H9 (cell line): ENCODE results near the gene PYGB. TPM values are rescaled to one million over a fixed set of nuclear protein-coding genes. Genes with fewer than 3 reads are reported as not detected.

Experiments used
- DNase-seq: peaks from one replicate; pipeline ENCODE4 v3.0.0-alpha.2; 2017
- H2AFZ ChIP-seq: one replicate; pipeline ENCODE4 v1.6.1; 2013; ENCODE audit warnings: mild to moderate bottlenecking, low read length, control low read depth, moderate library complexity
- H2AK5ac ChIP-seq: 2 replicates; pipeline ENCODE4 v1.6.1; 2013; ENCODE audit warnings: low read length, control low read depth, mixed read lengths; ENCODE audit not compliant: insufficient read length
- H2BK120ac ChIP-seq: one replicate; pipeline ENCODE4 v1.6.1; 2013; ENCODE audit warnings: low read depth, mild to moderate bottlenecking, low read length, control low read depth, inconsistent platforms; ENCODE audit not compliant: poor library complexity, severe bottlenecking
- H2BK12ac ChIP-seq: 2 replicates; pipeline ENCODE4 v1.6.1; 2013; ENCODE audit warnings: low read length, control low read depth, mixed read lengths, low read depth; ENCODE audit not compliant: insufficient read length
- H2BK15ac ChIP-seq: 2 replicates; pipeline ENCODE4 v1.6.1; 2013; ENCODE audit warnings: low read depth, low read length, control low read depth
- H2BK20ac ChIP-seq: one replicate; pipeline ENCODE4 v1.6.1; 2013; ENCODE audit warnings: low read depth, mild to moderate bottlenecking, low read length, control low read depth, inconsistent platforms; ENCODE audit not compliant: poor library complexity, severe bottlenecking
- H2BK5ac ChIP-seq: 2 replicates; pipeline ENCODE4 v1.6.1; 2013; ENCODE audit warnings: low read length, control low read depth, mixed read lengths; ENCODE audit not compliant: insufficient read length
- H3K14ac ChIP-seq: 2 replicates; pipeline ENCODE4 v1.6.1; 2013; ENCODE audit warnings: low read length, control low read depth; ENCODE audit not compliant: insufficient read depth
- H3K18ac ChIP-seq: 2 replicates; pipeline ENCODE4 v1.6.1; 2013; ENCODE audit warnings: low read depth, mild to moderate bottlenecking, mixed read lengths, low read length, control low read depth; ENCODE audit not compliant: insufficient read length
- H3K23ac ChIP-seq: 2 replicates; pipeline ENCODE4 v1.6.1; 2013; ENCODE audit warnings: low read length, control low read depth, mixed read lengths, low read depth; ENCODE audit not compliant: insufficient read length
- H3K23me2 ChIP-seq: 2 replicates; pipeline ENCODE4 v1.6.1; 2013; ENCODE audit warnings: low read depth, mild to moderate bottlenecking, mixed read lengths, low read length, control low read depth; ENCODE audit not compliant: insufficient read length, poor library complexity, severe bottlenecking
- H3K27ac ChIP-seq: 2 replicates; pipeline ENCODE4 v1.5.1; 2013; ENCODE audit warnings: low read length, control low read depth, mixed read lengths, low read depth; ENCODE audit not compliant: insufficient read length
- H3K27me3 ChIP-seq: 2 replicates; pipeline ENCODE4 v1.6.1; 2013; ENCODE audit warnings: low read length, control low read depth, inconsistent platforms; ENCODE audit not compliant: insufficient read depth
- H3K4ac ChIP-seq: 2 replicates; pipeline ENCODE4 v1.6.1; 2013; ENCODE audit warnings: low read depth, mild to moderate bottlenecking, control low read depth, inconsistent platforms, low read length, moderate library complexity
- H3K4me1 ChIP-seq: 2 replicates; pipeline ENCODE4 v1.6.1; 2013; ENCODE audit warnings: low read length, control low read depth, inconsistent platforms; ENCODE audit not compliant: insufficient read depth
- H3K4me2 ChIP-seq: 2 replicates; pipeline ENCODE4 v1.6.1; 2013; ENCODE audit warnings: low read length, control low read depth, mixed read lengths; ENCODE audit not compliant: insufficient read length, insufficient read depth
- H3K56ac ChIP-seq: 2 replicates; pipeline ENCODE4 v1.6.1; 2013; ENCODE audit warnings: low read depth, mild to moderate bottlenecking, mixed read lengths, low read length, control low read depth; ENCODE audit not compliant: insufficient read length
- H3K79me1 ChIP-seq: 2 replicates; pipeline ENCODE4 v1.6.1; 2013; ENCODE audit warnings: low read depth, mild to moderate bottlenecking, moderate library complexity, low read length, control low read depth, inconsistent platforms; ENCODE audit not compliant: insufficient read depth, poor library complexity, severe bottlenecking
- H3K79me2 ChIP-seq: 2 replicates; pipeline ENCODE4 v1.6.1; 2013; ENCODE audit warnings: low read length, control low read depth, inconsistent platforms; ENCODE audit not compliant: insufficient read depth
- H3K9ac ChIP-seq: 2 replicates; pipeline ENCODE4 v1.6.1; 2013; ENCODE audit warnings: low read length, control low read depth, mixed read lengths; ENCODE audit not compliant: insufficient read length; ENCODE audit errors: extremely low read depth
- H3K9me3 ChIP-seq: one replicate; pipeline ENCODE4 v1.6.1; 2013; ENCODE audit warnings: low read depth, low read length, inconsistent platforms; ENCODE audit not compliant: control insufficient read depth
- H3T11ph ChIP-seq: one replicate; pipeline ENCODE4 v1.6.1; 2013; ENCODE audit warnings: mild to moderate bottlenecking, low read length, control low read depth, inconsistent platforms
- H4K20me1 ChIP-seq: one replicate; pipeline ENCODE4 v1.6.1; 2013; ENCODE audit not compliant: control insufficient read depth, insufficient read length, insufficient read depth
- H4K5ac ChIP-seq: 2 replicates; pipeline ENCODE4 v1.6.1; 2013; ENCODE audit warnings: low read depth, mild to moderate bottlenecking, mixed read lengths, low read length, control low read depth; ENCODE audit not compliant: insufficient read length
- H4K8ac ChIP-seq: replicated peaks from 2 replicates; pipeline ENCODE4 v1.6.1; 2013; ENCODE audit warnings: low read length, control low read depth, mixed read lengths, low read depth; ENCODE audit not compliant: insufficient read length
- H4K91ac ChIP-seq: 2 replicates; pipeline ENCODE4 v1.6.1; 2013; ENCODE audit warnings: low read depth, mild to moderate bottlenecking, moderate library complexity, mixed read lengths, low read length, control low read depth; ENCODE audit not compliant: insufficient read length
- H3K27ac Mint-ChIP-seq, 3 experiments: 2 replicates in 2 of 3; 3 replicates in 1 of 3; pipeline ENCODE4 v1.8.0; 2020 to 2021; ENCODE audit warnings: mixed read lengths in 3 of 3, mild to moderate bottlenecking in 1 of 3, moderate library complexity in 1 of 3
- H3K27me3 Mint-ChIP-seq: 2 replicates; pipeline ENCODE4 v1.8.0; 2021; ENCODE audit warnings: low read depth, mild to moderate bottlenecking, moderate library complexity, mixed read lengths
- H3K36me3 Mint-ChIP-seq, 3 experiments: 2 replicates in 2 of 3; 3 replicates in 1 of 3; pipeline ENCODE4 v1.8.0; 2020 to 2021; ENCODE audit warnings: low read depth in 3 of 3, mixed read lengths in 3 of 3; ENCODE audit not compliant: insufficient read depth in 1 of 3
- H3K4me1 Mint-ChIP-seq, 2 experiments: 2 replicates each; pipeline ENCODE4 v1.8.0; 2020; ENCODE audit warnings: mixed read lengths in 2 of 2
- H3K4me3 Mint-ChIP-seq, 2 experiments: 2 replicates in 1 of 2; 3 replicates in 1 of 2; pipeline ENCODE4 v1.8.0; 2020 to 2021; ENCODE audit warnings: mild to moderate bottlenecking in 2 of 2, mixed read lengths in 2 of 2, moderate library complexity in 1 of 2
- H3K9me3 Mint-ChIP-seq, 2 experiments: 2 replicates in 1 of 2; 3 replicates in 1 of 2; pipeline ENCODE4 v1.8.0; 2020; ENCODE audit warnings: mild to moderate bottlenecking in 2 of 2, mixed read lengths in 2 of 2, moderate library complexity in 1 of 2
- WGBS: extraction: QIAGEN DNeasy Blood & Tissue Kit; methylation state at CpG from one replicate; pipeline ENCODE4 v1.1.7; 2013; ENCODE audit warnings: missing lambda C conversion rate, low lambda C conversion rate, mixed read lengths; ENCODE audit not compliant: insufficient read length; ENCODE audit errors: extremely low coverage; 5-methylcytosine and 5-hydroxymethylcytosine counted together
- total RNA-seq: library from RNA; stranded (reverse); gene quantifications from 2 replicates; pipeline ENCODE4 v1.2.1, GENCODE V29; 2021
- TF ChIP-seq, protein P1 (sequence below): fragments of 200-600 bp; sonication (generic); conservative IDR thresholded peaks from 3 replicates; pipeline ENCODE4 v1.8.0; 2021; ENCODE audit warnings: antibody characterized with exemption, mild to moderate bottlenecking

The PYGB gene
- total RNA-seq, 1 experiment from 2014 or later, result 46.9 TPM

DNA sequence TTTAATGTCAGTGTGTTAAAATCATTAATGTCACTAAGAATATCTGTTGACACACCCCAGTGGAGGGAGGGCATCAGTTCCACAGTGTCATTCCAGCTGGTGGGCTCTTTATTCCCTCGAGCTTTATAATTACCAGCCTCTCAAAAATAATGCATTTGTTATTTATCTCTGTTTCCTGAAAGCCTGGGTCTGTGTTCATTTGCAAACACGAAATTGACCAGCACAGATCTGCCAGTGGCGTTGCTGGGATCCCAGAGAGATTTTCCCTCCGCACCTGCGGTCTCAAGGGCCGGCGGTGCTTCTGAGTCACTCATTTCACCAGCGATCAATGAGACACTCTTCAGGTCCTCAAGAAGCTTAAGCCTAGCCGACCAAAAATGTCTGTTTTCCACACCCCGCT is 5.7 kb upstream of the PYGB start:
- TF ChIP-seq, protein P1, sequence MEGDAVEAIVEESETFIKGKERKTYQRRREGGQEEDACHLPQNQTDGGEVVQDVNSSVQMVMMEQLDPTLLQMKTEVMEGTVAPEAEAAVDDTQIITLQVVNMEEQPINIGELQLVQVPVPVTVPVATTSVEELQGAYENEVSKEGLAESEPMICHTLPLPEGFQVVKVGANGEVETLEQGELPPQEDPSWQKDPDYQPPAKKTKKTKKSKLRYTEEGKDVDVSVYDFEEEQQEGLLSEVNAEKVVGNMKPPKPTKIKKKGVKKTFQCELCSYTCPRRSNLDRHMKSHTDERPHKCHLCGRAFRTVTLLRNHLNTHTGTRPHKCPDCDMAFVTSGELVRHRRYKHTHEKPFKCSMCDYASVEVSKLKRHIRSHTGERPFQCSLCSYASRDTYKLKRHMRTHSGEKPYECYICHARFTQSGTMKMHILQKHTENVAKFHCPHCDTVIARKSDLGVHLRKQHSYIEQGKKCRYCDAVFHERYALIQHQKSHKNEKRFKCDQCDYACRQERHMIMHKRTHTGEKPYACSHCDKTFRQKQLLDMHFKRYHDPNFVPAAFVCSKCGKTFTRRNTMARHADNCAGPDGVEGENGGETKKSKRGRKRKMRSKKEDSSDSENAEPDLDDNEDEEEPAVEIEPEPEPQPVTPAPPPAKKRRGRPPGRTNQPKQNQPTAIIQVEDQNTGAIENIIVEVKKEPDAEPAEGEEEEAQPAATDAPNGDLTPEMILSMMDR, result no peak
- H3K4me1 ChIP-seq, result no peaks in the 10 kb centered on the region
- H2BK12ac ChIP-seq, result no peak overlapping the region
- DNase-seq, result peak; percentile 12
- Mint-ChIP-seq H3K27ac (peak overlapping the region in 1 of 3 experiments; percentile 53; a peak in 2 of 7 replicates), H3K4me1 (peaks cover 35% of the 10 kb centered on the region in 2 experiments), H3K9me3 (peaks cover 2 to 6% of the 10 kb centered on the region in 2 experiments; a peak in 3 of 5 replicates), H3K4me3 (no peak overlapping the region), H3K27me3 (peaks cover 16% of the 10 kb centered on the region), H3K36me3 (peaks cover 0 to 6% (median 0%) of the 10 kb centered on the region in 3 experiments; a peak in 1 of 7 replicates)
- H4K91ac ChIP-seq, result no peak overlapping the region
- no peak overlapping the region for H3K4me2 ChIP-seq
- H4K20me1 ChIP-seq, result no peaks in the 10 kb centered on the region
- peaks cover 1% of the 10 kb centered on the region for H3K23me2 ChIP-seq
- no peak overlapping the region for H3K18ac ChIP-seq
- H2BK15ac ChIP-seq, result no peak overlapping the region
- no peak overlapping the region for H2BK5ac ChIP-seq
- no peak overlapping the region for H2BK20ac ChIP-seq
- H3K9ac ChIP-seq, result no peak overlapping the region
- no peak overlapping the region for H2BK120ac ChIP-seq
- H3K27me3 ChIP-seq, result no peaks in the 10 kb centered on the region; the same call in 1 of the 2 replicates
- no peaks in the 10 kb centered on the region for H3K79me2 ChIP-seq
- no peak overlapping the region for H3K14ac ChIP-seq
- no peaks in the 10 kb centered on the region for H3K79me1 ChIP-seq
- no CpG with 5 or more reads among the region's 10 CpGs for WGBS
- H4K8ac ChIP-seq, result no peak overlapping the region
- H2AFZ ChIP-seq, result no peak overlapping the region
- H3K27ac ChIP-seq, result no peak overlapping the region
- no peak overlapping the region for H3K56ac ChIP-seq
- no peak overlapping the region for H4K5ac ChIP-seq
- H3K4ac ChIP-seq, result no peak overlapping the region
- no peak overlapping the region for H3T11ph ChIP-seq
- no peak overlapping the region for H3K23ac ChIP-seq
- H3K9me3 ChIP-seq, result no peaks in the 10 kb centered on the region
- H2AK5ac ChIP-seq, result no peak overlapping the region
